Left ventricle myocardium inferior (tissue), 1 donor: ENCODE measurements around the gene NAT8L. TPM values are rescaled to one million over a fixed set of nuclear protein-coding genes. Genes with fewer than 3 reads are reported as not detected.

ENCODE experiments used
- DNase-seq: peaks from one replicate; pipeline ENCODE4 v3.0.0-alpha.2; 2020
- H3K27ac ChIP-seq: fragments of 200-600 bp; replicated peaks from 2 replicates; pipeline ENCODE4 v1.8.0; 2021
- H3K27me3 ChIP-seq: fragments of 200-600 bp; 2 replicates; pipeline ENCODE4 v1.8.0; 2021; ENCODE audit warnings: low read depth
- H3K36me3 ChIP-seq: fragments of 200-600 bp; 2 replicates; pipeline ENCODE4 v1.8.0; 2021
- H3K4me1 ChIP-seq: fragments of 200-600 bp; 2 replicates; pipeline ENCODE4 v1.8.0; 2021
- H3K4me3 ChIP-seq: fragments of 200-600 bp; 2 replicates; pipeline ENCODE4 v1.8.0; 2021; ENCODE audit warnings: mild to moderate bottlenecking, moderate library complexity
- H3K9me3 ChIP-seq: fragments of 200-600 bp; replicated peaks from 2 replicates; pipeline ENCODE4 v1.8.0; 2021
- CTCF ChIP-seq: fragments of 200-600 bp; IDR thresholded peaks from 2 replicates; pipeline ENCODE4 v1.8.0; 2021; ENCODE audit warnings: antibody characterized with exemption, mild to moderate bottlenecking, borderline replicate concordance
- intact Hi-C: fragments of 100-400 bp; cut with micrococcal nuclease; formaldehyde crosslinking; loops from one replicate; pipeline ENCODE4 v1.11.0; 2022
- total RNA-seq: library from RNA; stranded (reverse); fragmentation: NEBNext Ultra II Directional; extraction: Animal tissue kit (Norgen Biotek cat#: 25700); gene quantifications from one replicate; pipeline ENCODE4 v1.2.1, GENCODE V29; 2021
- donor health status: DM: no; HTN: yes; CAD: no; lungs with severe emphysema.

The NAT8L gene
- total RNA-seq, 1 donor from 2014 or later, result 0.52 TPM

- intact Hi-C loops, result no loop called here
- DNase-seq, result no peak
- no peaks in the 10 kb centered on the region for H3K36me3 ChIP-seq
- H3K4me1 ChIP-seq, result peaks cover 7% of the 10 kb centered on the region
- H3K27me3 ChIP-seq, result peaks cover 92% of the 10 kb centered on the region
- no peaks in the 10 kb centered on the region for H3K9me3 ChIP-seq
- no peak for TF ChIP-seq CTCF
- H3K4me3 ChIP-seq, result no peak overlapping the region
- no peak overlapping the region for H3K27ac ChIP-seq
These were observed 12.0 kb upstream of the NAT8L start for GRCh38 chr4:2047031-2047660.

DNA sequence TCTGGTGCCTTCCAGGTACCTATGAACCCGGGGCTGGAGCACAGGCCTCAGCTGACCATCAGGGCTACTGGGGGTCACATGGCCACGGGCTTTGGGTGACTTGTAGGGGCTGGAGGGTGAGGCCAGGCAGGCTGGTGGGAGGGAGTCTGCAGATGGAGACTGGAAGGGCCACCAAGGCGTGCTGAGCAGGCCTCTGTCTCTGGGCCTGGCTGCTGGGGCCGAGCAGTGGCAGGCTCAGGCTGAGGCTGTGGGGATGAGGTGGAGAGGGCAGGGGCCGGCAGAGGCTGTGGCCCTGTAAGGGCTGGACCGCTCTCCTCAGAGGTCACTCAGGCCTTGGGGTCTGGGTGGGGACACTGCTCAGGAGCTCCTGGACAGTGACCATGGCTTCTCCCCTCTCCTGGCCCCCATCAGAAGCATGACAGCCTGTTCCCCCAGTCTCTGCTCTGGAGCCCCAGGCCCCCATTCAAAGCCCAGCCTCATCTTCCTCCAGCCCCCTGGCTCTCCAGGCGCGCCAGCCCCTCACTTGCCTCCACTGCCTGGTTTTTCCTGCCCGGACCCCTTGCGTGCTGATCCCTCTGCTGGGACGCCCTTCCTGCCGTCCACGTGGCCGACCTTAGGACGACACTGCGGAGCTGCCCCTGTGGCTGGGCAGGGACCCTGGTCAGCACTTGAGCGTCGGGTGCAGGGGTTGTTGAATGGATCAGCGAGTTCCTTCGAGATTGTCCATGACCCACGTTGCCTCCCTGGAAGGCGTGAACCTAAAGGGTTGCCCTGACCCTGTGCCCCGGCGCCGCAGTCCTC lies 11.1 kb upstream of the NAT8L start:
- intact Hi-C loops, result no loop called here
- no peak for DNase-seq
- H3K4me1 ChIP-seq, result no peaks in the 10 kb centered on the region
- TF ChIP-seq CTCF, result no peak
- peaks cover 92% of the 10 kb centered on the region for H3K27me3 ChIP-seq
- H3K4me3 ChIP-seq, result no peak overlapping the region
- H3K36me3 ChIP-seq, result no peaks in the 10 kb centered on the region
- no peaks in the 10 kb centered on the region for H3K9me3 ChIP-seq
- no peak overlapping the region for H3K27ac ChIP-seq

DNA sequence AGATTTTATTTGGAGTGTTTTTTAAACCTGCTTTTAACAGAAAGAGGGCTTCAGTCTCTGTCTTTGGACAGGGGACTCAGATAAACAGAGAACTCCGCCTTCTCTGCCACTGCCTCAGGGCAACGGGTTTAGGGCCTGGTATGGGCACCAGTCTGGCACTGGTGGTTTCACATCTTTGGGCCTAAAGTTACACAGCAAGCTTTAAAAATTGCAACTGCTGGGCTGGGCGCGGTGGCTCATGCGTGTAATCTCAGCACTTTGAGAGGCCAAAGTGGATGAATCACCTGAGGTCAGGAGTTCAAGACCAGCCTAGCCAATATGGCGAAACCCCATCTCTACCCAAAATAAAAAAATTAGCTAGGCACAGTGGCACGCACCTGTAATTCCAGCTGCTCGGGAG lies 10.3 kb upstream of the NAT8L start:
- no peak for DNase-seq
- Histone ChIP-seq H3K4me3 (no peak overlapping the region), H3K27ac (no peak overlapping the region), H3K4me1 (no peaks in the 10 kb centered on the region), H3K9me3 (no peaks in the 10 kb centered on the region), H3K27me3 (peaks cover 92% of the 10 kb centered on the region), H3K36me3 (no peaks in the 10 kb centered on the region)
- intact Hi-C loops, result no loop called here
- no peak for TF ChIP-seq CTCF

GRCh38 chr4:2049381-2049780 lies 9.7 kb upstream of the NAT8L start:
- intact Hi-C loops, result no loop called here
- no peak overlapping the region for H3K27ac ChIP-seq
- H3K4me3 ChIP-seq, result no peak overlapping the region
- DNase-seq, result no peak
- peaks cover 92% of the 10 kb centered on the region for H3K27me3 ChIP-seq
- H3K4me1 ChIP-seq, result no peaks in the 10 kb centered on the region
- TF ChIP-seq CTCF, result no peak
- H3K36me3 ChIP-seq, result no peaks in the 10 kb centered on the region
- H3K9me3 ChIP-seq, result no peaks in the 10 kb centered on the region

- DNase-seq, result no peak
- Histone ChIP-seq H3K9me3 (no peaks in the 10 kb centered on the region), H3K27me3 (peaks cover 92% of the 10 kb centered on the region), H3K36me3 (no peaks in the 10 kb centered on the region), H3K4me1 (no peaks in the 10 kb centered on the region), H3K4me3 (no peak overlapping the region), H3K27ac (no peak overlapping the region)
- intact Hi-C loops, result no loop called here
- no peak for TF ChIP-seq CTCF
These were observed 9.3 kb upstream of the NAT8L start for GRCh38 chr4:2049811-2050210.
